WTC11 (cell line): ENCODE results near the gene SAE1. TPM values are rescaled to one million over a fixed set of nuclear protein-coding genes. Genes with fewer than 3 reads are reported as not detected.
A peak's percentile ranks its signal among the peaks of the same experiment; 100 is the strongest.

Experiments
- ATAC-seq: fragments of 200-7000 bp; cut with Tn5 transposase; 2 replicates; pipeline ENCODE4 v1.10.0; 2021; ENCODE audit warnings: mild to moderate bottlenecking, moderate library complexity
- CTCF ChIA-PET: fragments of 300-600 bp; sonication (Branson Sonifier 250); formaldehyde crosslinking; loops from one replicate; lab custom pipeline; 2021; ENCODE audit warnings: antibody characterized with exemption; lab: Charles Lee
- POLR2A ChIA-PET: fragments of 350-600 bp; sonication (Branson Sonifier 250); formaldehyde crosslinking; loops from one replicate; lab custom pipeline; 2021; ENCODE audit warnings: antibody characterized with exemption; lab: Charles Lee
- DNase-seq: peaks from one replicate; pipeline ENCODE4 v3.0.0; 2021; ENCODE audit warnings: low spot score
- H3K27ac Mint-ChIP-seq: 2 replicates; pipeline ENCODE4 v1.8.0; 2021; ENCODE audit warnings: mixed read lengths
- H3K27me3 Mint-ChIP-seq: 2 replicates; pipeline ENCODE4 v1.8.0; 2021; ENCODE audit warnings: low read depth, mild to moderate bottlenecking, moderate library complexity, mixed read lengths
- H3K36me3 Mint-ChIP-seq: 2 replicates; pipeline ENCODE4 v1.8.0; 2021; ENCODE audit warnings: mixed read lengths
- H3K4me1 Mint-ChIP-seq: 2 replicates; pipeline ENCODE4 v1.8.0; 2022; ENCODE audit warnings: mixed read lengths
- H3K4me3 Mint-ChIP-seq: 2 replicates; pipeline ENCODE4 v1.8.0; 2021; ENCODE audit warnings: mild to moderate bottlenecking, moderate library complexity, mixed read lengths
- H3K9me3 Mint-ChIP-seq: 2 replicates; pipeline ENCODE4 v1.8.0; 2021; ENCODE audit warnings: mixed read lengths
- ELF4 ChIP-seq: sonication (generic); formaldehyde crosslinking; IDR thresholded peaks from 2 replicates; pipeline ENCODE4 v1.8.1; 2022; ENCODE audit warnings: low read depth, mild to moderate bottlenecking, moderate library complexity, missing genetic modification reagents
- FOXK1 ChIP-seq: sonication (generic); formaldehyde crosslinking; IDR thresholded peaks from 2 replicates; pipeline ENCODE4 v1.8.0; 2022; ENCODE audit warnings: mild to moderate bottlenecking, moderate library complexity, missing genetic modification reagents
- GABPB1 ChIP-seq: sonication (generic); formaldehyde crosslinking; IDR thresholded peaks from 2 replicates; pipeline ENCODE4 v1.8.1; 2023; ENCODE audit warnings: mild to moderate bottlenecking, missing genetic modification reagents
- GTF2I ChIP-seq: fragments of 250-450 bp; sonication (Bioruptor Pico); conservative IDR thresholded peaks from 2 replicates; pipeline ENCODE4 v1.4.0; 2021; ENCODE audit warnings: mild to moderate bottlenecking
- JUN ChIP-seq: sonication (generic); formaldehyde crosslinking; IDR thresholded peaks from 2 replicates; pipeline ENCODE4 v1.8.0; 2023; ENCODE audit warnings: mild to moderate bottlenecking, missing genetic modification reagents
- MYBL2 ChIP-seq: sonication (generic); formaldehyde crosslinking; IDR thresholded peaks from 2 replicates; pipeline ENCODE4 v1.8.1; 2023; ENCODE audit warnings: mild to moderate bottlenecking, moderate library complexity, missing genetic modification reagents
- NFATC4 ChIP-seq: fragments of 250-450 bp; sonication (Bioruptor Pico); IDR thresholded peaks from 2 replicates; pipeline ENCODE4 v1.9.0; 2021; ENCODE audit warnings: mild to moderate bottlenecking
- NR1H2 ChIP-seq: sonication (generic); formaldehyde crosslinking; IDR thresholded peaks from 2 replicates; pipeline ENCODE4 v1.9.0; 2021; ENCODE audit warnings: mild to moderate bottlenecking, moderate library complexity, missing genetic modification reagents
- NR2C2 ChIP-seq: sonication (generic); formaldehyde crosslinking; IDR thresholded peaks from 2 replicates; pipeline ENCODE4 v1.8.0; 2022; ENCODE audit warnings: mild to moderate bottlenecking, missing genetic modification reagents
- PRRX2 ChIP-seq: fragments of 250-450 bp; sonication (Bioruptor Pico); IDR thresholded peaks from 2 replicates; pipeline ENCODE4 v1.8.0; 2021; ENCODE audit warnings: mild to moderate bottlenecking
- RELA ChIP-seq: sonication (generic); formaldehyde crosslinking; IDR thresholded peaks from 2 replicates; pipeline ENCODE4 v1.8.1; 2022; ENCODE audit warnings: missing genetic modification reagents, mild to moderate bottlenecking, borderline replicate concordance
- SP1 ChIP-seq: sonication (generic); formaldehyde crosslinking; conservative IDR thresholded peaks from 2 replicates; pipeline ENCODE4 v1.8.1; 2022; ENCODE audit warnings: missing genetic modification reagents
- TP53 ChIP-seq: sonication (generic); formaldehyde crosslinking; IDR thresholded peaks from 2 replicates; pipeline ENCODE4 v1.8.1; 2023; ENCODE audit warnings: mild to moderate bottlenecking, missing genetic modification reagents
- ZNF219 ChIP-seq: sonication (generic); formaldehyde crosslinking; IDR thresholded peaks from 2 replicates; pipeline ENCODE4 v1.8.0; 2023; ENCODE audit warnings: missing genetic modification reagents, mild to moderate bottlenecking, borderline replicate concordance
- ZNF232 ChIP-seq: sonication (generic); formaldehyde crosslinking; IDR thresholded peaks from 2 replicates; pipeline ENCODE4 v1.8.0; 2022; ENCODE audit warnings: mild to moderate bottlenecking, missing genetic modification reagents
- ZNF263 ChIP-seq: sonication (generic); formaldehyde crosslinking; IDR thresholded peaks from 2 replicates; pipeline ENCODE4 v1.8.1; 2022; ENCODE audit warnings: low read depth, mild to moderate bottlenecking, moderate library complexity, missing genetic modification reagents
- ZNF416 ChIP-seq: fragments of 250-450 bp; sonication (Bioruptor Pico); IDR thresholded peaks from 2 replicates; pipeline ENCODE4 v1.9.0; 2021; ENCODE audit warnings: mild to moderate bottlenecking, inconsistent platforms
- ZNF423 ChIP-seq: fragments of 250-450 bp; sonication (Bioruptor Pico); IDR thresholded peaks from 2 replicates; pipeline ENCODE4 v2.1.2; 2022; ENCODE audit warnings: mild to moderate bottlenecking, moderate library complexity
- ZNF671 ChIP-seq: fragments of 250-450 bp; sonication (Bioruptor Pico); IDR thresholded peaks from 2 replicates; pipeline ENCODE4 v1.8.0; 2021; ENCODE audit warnings: mild to moderate bottlenecking
- total RNA-seq: library from RNA; stranded (reverse); gene quantifications from 3 replicates; pipeline ENCODE4 v1.2.3, GENCODE V29; 2021
- TF ChIP-seq, protein P1 (sequence below): sonication (generic); formaldehyde crosslinking; IDR thresholded peaks from 2 replicates; pipeline ENCODE4 v1.8.1; 2022; ENCODE audit warnings: mild to moderate bottlenecking, moderate library complexity, missing genetic modification reagents
- TF ChIP-seq, protein P2 (sequence below): sonication (generic); formaldehyde crosslinking; IDR thresholded peaks from 2 replicates; pipeline ENCODE4 v1.8.1; 2023; ENCODE audit warnings: mild to moderate bottlenecking, moderate library complexity, missing genetic modification reagents
- TF ChIP-seq, protein P3 (sequence below): fragments of 250-450 bp; sonication (Bioruptor Pico); IDR thresholded peaks from 2 replicates; pipeline ENCODE4 v1.9.0; 2021; ENCODE audit warnings: moderate library complexity, mild to moderate bottlenecking, inconsistent platforms, borderline replicate concordance
- TF ChIP-seq, protein P4 (sequence below): sonication (generic); formaldehyde crosslinking; conservative IDR thresholded peaks from 2 replicates; pipeline ENCODE4 v1.8.1; 2023; ENCODE audit warnings: mild to moderate bottlenecking, low read depth, missing genetic modification reagents, moderate library complexity
- TF ChIP-seq, protein P5 (sequence below): fragments of 250-450 bp; sonication (Bioruptor Pico); IDR thresholded peaks from 2 replicates; pipeline ENCODE4 v1.9.0; 2021; ENCODE audit warnings: mild to moderate bottlenecking, borderline replicate concordance

Gene SAE1
- total RNA-seq, 1 experiment from 2014 or later: 224 TPM

DNA sequence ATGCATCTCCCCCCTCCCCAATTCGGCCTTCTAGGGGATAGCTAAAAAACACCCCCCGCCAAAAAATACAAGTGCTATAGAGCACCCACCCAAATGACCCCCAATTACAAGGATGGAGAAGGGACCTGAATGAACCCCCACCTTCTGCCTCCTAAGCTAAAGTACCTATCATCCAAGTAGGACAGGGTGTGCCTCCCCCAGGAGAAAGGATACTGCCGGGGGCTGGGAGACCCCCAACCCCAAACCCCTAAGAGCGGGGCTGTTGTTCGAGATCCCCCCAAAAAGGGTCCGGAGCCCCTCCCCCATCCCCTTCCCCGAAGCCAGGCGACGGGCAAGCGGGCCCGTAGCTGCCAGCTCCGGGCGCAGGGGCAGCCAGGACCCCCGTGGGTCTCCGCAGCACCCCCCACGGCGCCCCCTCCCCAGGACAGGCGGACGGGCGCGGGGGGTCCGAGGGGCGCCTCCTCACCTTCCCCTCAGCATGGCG is 18.9 kb upstream of the SAE1 start:
- Mint-ChIP-seq H3K4me3 (peak overlapping the region; percentile 91), H3K27me3 (no peaks in the 10 kb centered on the region), H3K4me1 (peaks cover 43% of the 10 kb centered on the region), H3K27ac (peak overlapping the region; percentile 99), H3K36me3 (peaks cover 17% of the 10 kb centered on the region), H3K9me3 (no peaks in the 10 kb centered on the region)
- no peak for ATAC-seq
- no peak for DNase-seq
- CTCF ChIA-PET: no interaction called here
- TF ChIP-seq MYBL2: peak; percentile 65; the same call in 1 of the 2 replicates
- 0 out of 2 replicates have a peak, but pooled peaks have one; percentile 12 for TF ChIP-seq ELF4
- no peak; the same call in 1 of the 2 replicates for TF ChIP-seq GABPB1 (CRISPR knock-in tag)
- TF ChIP-seq PRRX2 (CRISPR knock-in tag): no peak
- no peak for TF ChIP-seq NR1H2
- TF ChIP-seq JUN (CRISPR knock-in tag): peak; percentile 69; the same call in 1 of the 2 replicates
- peak; percentile 93 for TF ChIP-seq ZNF423 (CRISPR knock-in tag)
- TF ChIP-seq TP53 (CRISPR knock-in tag): no peak
- POLR2A ChIA-PET: interaction anchor here (0.6 to 1.7 kb wide), 3 partner anchors 8 to 401 kb away, joined by 3 to 11 read pairs (median 3); no protein-coding TSS in a partner anchor

DNA sequence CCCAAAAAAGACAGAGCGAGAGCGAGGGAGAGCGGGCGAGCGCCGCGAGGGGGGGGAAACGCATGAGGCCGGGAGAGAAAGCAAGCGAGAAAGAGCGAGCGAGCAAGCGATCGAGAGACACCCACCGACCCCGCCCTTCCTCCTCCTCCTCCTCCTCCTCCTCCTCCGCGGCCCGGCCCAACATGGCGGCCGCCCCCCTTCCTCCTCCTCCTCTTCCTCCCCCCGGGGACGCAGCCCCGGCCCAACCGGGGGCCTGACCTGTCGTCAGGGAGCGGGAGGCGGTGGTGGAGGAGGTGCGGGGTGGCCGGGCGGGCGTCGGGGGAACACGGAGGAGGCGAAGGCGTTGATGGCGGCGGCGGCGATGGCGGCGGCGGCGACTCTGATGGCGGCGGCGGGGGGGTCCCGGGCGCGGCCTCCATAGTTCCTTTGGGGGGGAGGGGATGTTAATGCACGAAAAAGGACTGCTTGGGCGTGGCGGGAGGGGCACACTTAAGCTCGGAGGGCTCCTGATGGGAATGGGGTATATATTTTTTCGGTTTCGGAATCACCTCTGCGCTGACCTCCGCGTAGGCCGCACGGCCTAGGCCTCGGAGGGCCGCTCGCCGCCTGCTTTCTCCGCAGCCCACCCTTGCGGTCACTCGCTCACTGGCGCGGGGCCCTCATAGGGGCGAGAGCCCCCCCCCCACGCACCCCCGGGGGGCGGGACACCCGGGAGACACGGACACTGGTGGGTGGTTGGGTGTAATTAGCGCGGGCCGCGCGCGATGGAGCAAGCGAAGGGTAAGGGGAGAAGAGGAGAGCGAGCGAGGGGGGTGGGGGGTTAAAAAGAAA is 18.3 kb upstream of the SAE1 start:
- H3K27me3 Mint-ChIP-seq: no peaks in the 10 kb centered on the region
- ATAC-seq (0 out of 2 replicates have a peak, but pooled peaks have one; percentile 4), DNase-seq (peak; percentile 76)
- H3K27ac Mint-ChIP-seq: peak overlapping the region; percentile 89
- peaks cover 17% of the 10 kb centered on the region for H3K36me3 Mint-ChIP-seq
- peak overlapping the region; percentile 91 for H3K4me3 Mint-ChIP-seq
- ChIA-PET CTCF (interaction anchor here (1.0 to 2.4 kb wide), 9 partner anchors 14 to 135 kb away, joined by 3 to 22 read pairs (median 12); partner anchors contain the start of gene SAE1), POLR2A (interaction anchor here (0.6 to 2.1 kb wide), 15 partner anchors 9 to 401 kb away, joined by 3 to 23 read pairs (median 7); partner anchors contain the start of genes CCDC9, INAFM1 and SAE1)
- H3K4me1 Mint-ChIP-seq: peaks cover 37% of the 10 kb centered on the region
- no peaks in the 10 kb centered on the region for H3K9me3 Mint-ChIP-seq
- peak; percentile 67; the same call in 1 of the 2 replicates for TF ChIP-seq NFATC4
- TF ChIP-seq NR2C2 (CRISPR knock-in tag): no peak
- TF ChIP-seq ELF4: peak; percentile 68; the same call in 1 of the 2 replicates
- peak; percentile 30; the same call in 1 of the 2 replicates for TF ChIP-seq GTF2I (CRISPR knock-in tag)
- TF ChIP-seq ZNF671: peak; percentile 70; the same call in 1 of the 2 replicates
- peak; percentile 22 for TF ChIP-seq MYBL2
- no peak for TF ChIP-seq ZNF232 (CRISPR knock-in tag)
- no peak for TF ChIP-seq FOXK1 (CRISPR knock-in tag)
- peak; percentile 37; the same call in 1 of the 2 replicates for TF ChIP-seq ZNF219 (CRISPR knock-in tag)
- TF ChIP-seq, protein P1, sequence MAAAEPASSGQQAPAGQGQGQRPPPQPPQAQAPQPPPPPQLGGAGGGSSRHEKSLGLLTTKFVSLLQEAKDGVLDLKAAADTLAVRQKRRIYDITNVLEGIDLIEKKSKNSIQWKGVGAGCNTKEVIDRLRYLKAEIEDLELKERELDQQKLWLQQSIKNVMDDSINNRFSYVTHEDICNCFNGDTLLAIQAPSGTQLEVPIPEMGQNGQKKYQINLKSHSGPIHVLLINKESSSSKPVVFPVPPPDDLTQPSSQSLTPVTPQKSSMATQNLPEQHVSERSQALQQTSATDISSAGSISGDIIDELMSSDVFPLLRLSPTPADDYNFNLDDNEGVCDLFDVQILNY: peak; percentile 42; the same call in 1 of the 2 replicates
- TF ChIP-seq, protein P2, sequence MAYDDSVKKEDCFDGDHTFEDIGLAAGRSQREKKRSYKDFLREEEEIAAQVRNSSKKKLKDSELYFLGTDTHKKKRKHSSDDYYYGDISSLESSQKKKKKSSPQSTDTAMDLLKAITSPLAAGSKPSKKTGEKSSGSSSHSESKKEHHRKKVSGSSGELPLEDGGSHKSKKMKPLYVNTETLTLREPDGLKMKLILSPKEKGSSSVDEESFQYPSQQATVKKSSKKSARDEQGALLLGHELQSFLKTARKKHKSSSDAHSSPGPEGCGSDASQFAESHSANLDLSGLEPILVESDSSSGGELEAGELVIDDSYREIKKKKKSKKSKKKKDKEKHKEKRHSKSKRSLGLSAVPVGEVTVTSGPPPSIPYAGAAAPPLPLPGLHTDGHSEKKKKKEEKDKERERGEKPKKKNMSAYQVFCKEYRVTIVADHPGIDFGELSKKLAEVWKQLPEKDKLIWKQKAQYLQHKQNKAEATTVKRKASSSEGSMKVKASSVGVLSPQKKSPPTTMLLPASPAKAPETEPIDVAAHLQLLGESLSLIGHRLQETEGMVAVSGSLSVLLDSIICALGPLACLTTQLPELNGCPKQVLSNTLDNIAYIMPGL (CRISPR knock-in tag): peak; percentile 75; the same call in 1 of the 2 replicates
- TF ChIP-seq RELA (CRISPR knock-in tag): no peak
- TF ChIP-seq, protein P3, sequence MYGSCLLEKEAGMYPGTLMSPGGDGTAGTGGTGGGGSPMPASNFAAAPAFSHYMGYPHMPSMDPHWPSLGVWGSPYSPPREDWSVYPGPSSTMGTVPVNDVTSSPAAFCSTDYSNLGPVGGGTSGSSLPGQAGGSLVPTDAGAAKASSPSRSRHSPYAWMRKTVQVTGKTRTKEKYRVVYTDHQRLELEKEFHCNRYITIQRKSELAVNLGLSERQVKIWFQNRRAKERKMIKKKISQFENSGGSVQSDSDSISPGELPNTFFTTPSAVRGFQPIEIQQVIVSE (CRISPR knock-in tag): no peak
- peak; percentile 30; the same call in 1 of the 2 replicates for TF ChIP-seq ZNF416
- TF ChIP-seq, protein P4, sequence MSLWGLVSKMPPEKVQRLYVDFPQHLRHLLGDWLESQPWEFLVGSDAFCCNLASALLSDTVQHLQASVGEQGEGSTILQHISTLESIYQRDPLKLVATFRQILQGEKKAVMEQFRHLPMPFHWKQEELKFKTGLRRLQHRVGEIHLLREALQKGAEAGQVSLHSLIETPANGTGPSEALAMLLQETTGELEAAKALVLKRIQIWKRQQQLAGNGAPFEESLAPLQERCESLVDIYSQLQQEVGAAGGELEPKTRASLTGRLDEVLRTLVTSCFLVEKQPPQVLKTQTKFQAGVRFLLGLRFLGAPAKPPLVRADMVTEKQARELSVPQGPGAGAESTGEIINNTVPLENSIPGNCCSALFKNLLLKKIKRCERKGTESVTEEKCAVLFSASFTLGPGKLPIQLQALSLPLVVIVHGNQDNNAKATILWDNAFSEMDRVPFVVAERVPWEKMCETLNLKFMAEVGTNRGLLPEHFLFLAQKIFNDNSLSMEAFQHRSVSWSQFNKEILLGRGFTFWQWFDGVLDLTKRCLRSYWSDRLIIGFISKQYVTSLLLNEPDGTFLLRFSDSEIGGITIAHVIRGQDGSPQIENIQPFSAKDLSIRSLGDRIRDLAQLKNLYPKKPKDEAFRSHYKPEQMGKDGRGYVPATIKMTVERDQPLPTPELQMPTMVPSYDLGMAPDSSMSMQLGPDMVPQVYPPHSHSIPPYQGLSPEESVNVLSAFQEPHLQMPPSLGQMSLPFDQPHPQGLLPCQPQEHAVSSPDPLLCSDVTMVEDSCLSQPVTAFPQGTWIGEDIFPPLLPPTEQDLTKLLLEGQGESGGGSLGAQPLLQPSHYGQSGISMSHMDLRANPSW (CRISPR knock-in tag): no peak
- TF ChIP-seq, protein P5, sequence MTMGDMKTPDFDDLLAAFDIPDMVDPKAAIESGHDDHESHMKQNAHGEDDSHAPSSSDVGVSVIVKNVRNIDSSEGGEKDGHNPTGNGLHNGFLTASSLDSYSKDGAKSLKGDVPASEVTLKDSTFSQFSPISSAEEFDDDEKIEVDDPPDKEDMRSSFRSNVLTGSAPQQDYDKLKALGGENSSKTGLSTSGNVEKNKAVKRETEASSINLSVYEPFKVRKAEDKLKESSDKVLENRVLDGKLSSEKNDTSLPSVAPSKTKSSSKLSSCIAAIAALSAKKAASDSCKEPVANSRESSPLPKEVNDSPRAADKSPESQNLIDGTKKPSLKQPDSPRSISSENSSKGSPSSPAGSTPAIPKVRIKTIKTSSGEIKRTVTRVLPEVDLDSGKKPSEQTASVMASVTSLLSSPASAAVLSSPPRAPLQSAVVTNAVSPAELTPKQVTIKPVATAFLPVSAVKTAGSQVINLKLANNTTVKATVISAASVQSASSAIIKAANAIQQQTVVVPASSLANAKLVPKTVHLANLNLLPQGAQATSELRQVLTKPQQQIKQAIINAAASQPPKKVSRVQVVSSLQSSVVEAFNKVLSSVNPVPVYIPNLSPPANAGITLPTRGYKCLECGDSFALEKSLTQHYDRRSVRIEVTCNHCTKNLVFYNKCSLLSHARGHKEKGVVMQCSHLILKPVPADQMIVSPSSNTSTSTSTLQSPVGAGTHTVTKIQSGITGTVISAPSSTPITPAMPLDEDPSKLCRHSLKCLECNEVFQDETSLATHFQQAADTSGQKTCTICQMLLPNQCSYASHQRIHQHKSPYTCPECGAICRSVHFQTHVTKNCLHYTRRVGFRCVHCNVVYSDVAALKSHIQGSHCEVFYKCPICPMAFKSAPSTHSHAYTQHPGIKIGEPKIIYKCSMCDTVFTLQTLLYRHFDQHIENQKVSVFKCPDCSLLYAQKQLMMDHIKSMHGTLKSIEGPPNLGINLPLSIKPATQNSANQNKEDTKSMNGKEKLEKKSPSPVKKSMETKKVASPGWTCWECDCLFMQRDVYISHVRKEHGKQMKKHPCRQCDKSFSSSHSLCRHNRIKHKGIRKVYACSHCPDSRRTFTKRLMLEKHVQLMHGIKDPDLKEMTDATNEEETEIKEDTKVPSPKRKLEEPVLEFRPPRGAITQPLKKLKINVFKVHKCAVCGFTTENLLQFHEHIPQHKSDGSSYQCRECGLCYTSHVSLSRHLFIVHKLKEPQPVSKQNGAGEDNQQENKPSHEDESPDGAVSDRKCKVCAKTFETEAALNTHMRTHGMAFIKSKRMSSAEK (CRISPR knock-in tag): 0 out of 2 replicates have a peak, but pooled peaks have one; percentile 55
- TF ChIP-seq ZNF263 (CRISPR knock-in tag): peak; percentile 81
- no peak for TF ChIP-seq SP1 (CRISPR knock-in tag)
